NCI-H187 treated with DMSO at 0.1 percent for 48 hours (cell line): ENCODE data around the gene FAM180B.
"Not testable (repeated sequence)": the region's sequence is repeated elsewhere in the genome, so short reads cannot be mapped to it uniquely, and the experiment has no call there.

Experiments
- DNase-seq: peaks from one replicate; lab custom pipeline; 2025; lab: John Stamatoyannopoulos, UW

FAM180B gene

DNA sequence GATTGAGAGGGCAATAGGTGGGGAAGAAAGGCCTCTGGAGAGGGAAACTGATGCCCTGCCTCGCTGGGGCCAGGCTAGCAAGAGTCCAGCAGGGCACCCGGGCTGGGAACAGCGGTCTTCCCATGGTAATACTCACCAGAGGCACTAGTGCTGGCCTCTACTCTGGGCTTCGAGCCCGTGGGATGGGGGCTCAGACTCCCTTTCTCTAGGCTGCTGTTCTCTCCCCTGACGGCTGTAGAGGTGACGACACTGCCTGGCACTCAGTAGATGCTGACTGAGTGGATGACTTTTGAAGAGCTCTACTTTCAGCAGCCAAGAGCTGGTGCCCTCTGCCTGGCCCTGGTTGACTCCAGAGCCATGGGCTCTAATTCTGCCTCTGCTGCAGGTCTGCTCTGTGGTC is 8.6 kb downstream of the FAM180B start:
- DNase-seq, result no peak

DNA sequence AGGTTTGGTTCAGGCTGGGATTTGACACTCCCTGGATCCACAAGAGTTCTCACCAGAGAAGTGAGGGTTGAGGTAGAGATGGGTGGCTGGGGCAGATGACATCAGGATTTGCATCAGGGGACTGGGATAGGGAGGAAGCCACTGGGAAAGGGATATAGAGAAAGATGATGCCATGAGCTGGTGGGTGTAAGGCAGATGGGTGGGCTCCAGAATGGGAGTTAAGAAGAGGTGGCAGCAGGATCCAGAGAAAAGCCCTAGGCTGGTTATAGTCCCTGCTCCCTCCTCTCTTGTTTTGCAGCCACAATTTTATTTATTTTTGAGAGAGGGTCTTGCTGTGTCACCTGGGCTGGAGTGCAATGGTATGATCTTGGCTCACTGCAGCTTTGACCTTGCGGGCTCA is 9.5 kb downstream of the FAM180B start:
- no peak for DNase-seq

- no peak for DNase-seq
Measured at GRCh38 chr11:47599902-47600301, 13.4 kb downstream of the FAM180B start.

DNA sequence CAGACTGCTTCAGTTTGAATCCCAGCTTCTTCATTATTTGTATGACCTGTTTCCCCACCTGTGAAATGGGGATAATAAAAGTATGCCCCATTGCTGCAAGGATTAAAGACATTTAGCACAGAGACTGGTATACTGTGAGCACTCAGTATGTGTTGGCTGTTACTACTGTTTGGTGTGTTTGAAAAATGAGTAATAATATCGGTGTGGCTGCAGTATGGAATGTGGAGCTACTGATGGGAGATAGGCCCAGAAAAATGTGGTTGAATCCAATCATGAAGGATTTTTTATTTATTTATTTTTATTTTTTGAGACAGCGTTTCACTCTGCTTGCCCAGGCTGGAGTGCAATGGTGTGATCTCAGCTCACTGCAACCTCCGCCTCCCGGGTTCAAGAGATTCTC is 16.8 kb downstream of the FAM180B start:
- DNase-seq, result no peak

DNA sequence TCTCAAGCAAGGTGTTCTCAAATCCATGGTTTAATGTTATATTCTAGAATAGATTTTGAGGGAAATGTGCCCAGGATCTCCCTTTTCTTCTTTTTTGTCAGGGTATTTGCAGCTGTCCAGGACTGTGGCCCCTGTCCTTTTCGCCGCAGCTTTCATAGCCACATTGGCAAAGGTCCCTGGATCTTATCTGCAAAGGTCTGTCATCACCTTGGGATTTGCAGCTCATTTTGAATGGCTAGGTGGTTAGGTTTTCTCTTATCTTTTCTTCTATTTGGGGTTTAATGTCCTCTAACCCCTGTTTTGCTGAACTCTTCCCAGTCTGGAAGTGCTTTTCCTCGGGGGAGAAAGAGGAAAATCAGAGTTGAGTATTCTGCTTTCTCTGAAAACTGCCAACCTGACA is 19.4 kb downstream of the FAM180B start:
- no peak for DNase-seq

GRCh38 chr11:47606731-47607130 is 20.3 kb downstream of the FAM180B start:
- DNase-seq, result no peak

GRCh38 chr11:47607380-47607779 is 20.9 kb downstream of the FAM180B start:
- no peak for DNase-seq

- no peak for DNase-seq
Measured at GRCh38 chr11:47609675-47610074, 23.2 kb downstream of the FAM180B start.

DNA sequence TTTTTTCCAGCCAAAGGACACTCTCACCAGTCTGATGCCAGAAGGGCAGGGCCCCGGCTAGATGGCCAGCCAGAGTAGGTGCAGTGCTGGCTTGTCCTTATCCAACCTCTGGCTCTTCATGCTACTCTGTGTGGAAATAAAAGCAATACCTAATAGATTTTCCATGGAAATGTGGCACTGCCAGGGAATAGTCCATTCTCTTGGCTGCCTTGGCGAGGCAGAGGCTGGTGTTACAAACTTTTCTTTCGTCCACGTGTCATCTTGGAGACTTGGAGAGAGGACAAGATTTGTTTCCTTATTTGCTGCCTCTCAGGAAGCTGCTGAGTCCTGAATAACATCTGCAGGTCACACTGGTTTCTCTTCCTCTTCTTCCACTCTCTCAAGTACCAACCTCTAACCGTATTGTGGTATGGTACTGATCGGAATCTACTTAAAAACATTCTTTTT is 24.9 kb downstream of the FAM180B start:
- no peak for DNase-seq

- no peak for DNase-seq
Measured at GRCh38 chr11:47615249-47615648, 28.8 kb downstream of the FAM180B start.

GRCh38 chr11:47616726-47617416 is 30.4 kb downstream of the FAM180B start:
- DNase-seq, result no peak

GRCh38 chr11:47617417-47617809 is 30.9 kb downstream of the FAM180B start:
- no peak for DNase-seq

GRCh38 chr11:47620836-47621378 is 34.4 kb downstream of the FAM180B start:
- DNase-seq, result no peak

DNA sequence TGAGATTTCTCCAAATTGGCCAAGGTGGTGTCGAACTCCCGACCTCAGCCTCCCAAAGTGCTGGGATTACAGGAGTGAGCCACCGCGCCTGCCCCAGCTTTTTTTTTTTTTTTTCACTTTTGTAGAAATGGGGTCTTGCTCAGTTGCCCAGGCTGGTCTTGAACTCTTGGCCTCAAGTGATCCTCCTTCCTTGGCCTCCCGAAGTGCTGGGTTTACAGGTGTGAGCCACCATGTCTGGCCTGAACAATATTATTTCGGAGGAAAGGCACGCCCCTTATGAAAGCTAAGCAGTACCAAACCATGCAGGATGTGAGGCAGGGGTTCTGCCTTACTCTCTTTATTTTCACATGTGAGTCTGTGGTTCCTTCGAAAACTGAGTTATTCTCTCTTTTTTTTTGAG is 39.8 kb downstream of the FAM180B start:
- no peak for DNase-seq

DNA sequence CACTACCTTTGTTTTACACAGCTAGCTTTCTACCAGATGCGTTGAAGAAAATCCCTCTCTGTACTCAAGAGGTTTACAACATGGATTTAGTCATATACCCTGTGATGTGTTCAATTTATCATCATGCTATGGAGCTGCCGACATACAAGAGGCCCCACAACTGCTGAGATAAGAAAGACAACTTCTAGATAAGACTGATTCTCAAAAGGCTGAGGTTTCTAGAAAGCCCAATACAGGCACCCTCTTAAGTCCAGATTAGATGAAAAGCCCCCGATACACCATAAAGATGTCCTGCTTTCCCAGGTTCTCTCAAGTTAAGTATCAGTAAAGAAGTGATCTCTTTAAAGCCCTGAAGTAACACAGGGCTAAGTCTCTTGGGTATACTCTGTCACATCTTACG is 41.5 kb downstream of the FAM180B start:
- no peak for DNase-seq

GRCh38 chr11:47631473-47631872 is 45.0 kb downstream of the FAM180B start:
- no peak for DNase-seq

GRCh38 chr11:47636331-47636730 is 49.9 kb downstream of the FAM180B start:
- not testable (repeated sequence) for DNase-seq
